ENCODE measurements around the gene RAB20. TPM values are rescaled to one million over a fixed set of nuclear protein-coding genes. Genes with fewer than 3 reads are reported as not detected.

RAB20 gene
- polyA plus RNA-seq, 1 experiment, result 2.2 TPM

DNA sequence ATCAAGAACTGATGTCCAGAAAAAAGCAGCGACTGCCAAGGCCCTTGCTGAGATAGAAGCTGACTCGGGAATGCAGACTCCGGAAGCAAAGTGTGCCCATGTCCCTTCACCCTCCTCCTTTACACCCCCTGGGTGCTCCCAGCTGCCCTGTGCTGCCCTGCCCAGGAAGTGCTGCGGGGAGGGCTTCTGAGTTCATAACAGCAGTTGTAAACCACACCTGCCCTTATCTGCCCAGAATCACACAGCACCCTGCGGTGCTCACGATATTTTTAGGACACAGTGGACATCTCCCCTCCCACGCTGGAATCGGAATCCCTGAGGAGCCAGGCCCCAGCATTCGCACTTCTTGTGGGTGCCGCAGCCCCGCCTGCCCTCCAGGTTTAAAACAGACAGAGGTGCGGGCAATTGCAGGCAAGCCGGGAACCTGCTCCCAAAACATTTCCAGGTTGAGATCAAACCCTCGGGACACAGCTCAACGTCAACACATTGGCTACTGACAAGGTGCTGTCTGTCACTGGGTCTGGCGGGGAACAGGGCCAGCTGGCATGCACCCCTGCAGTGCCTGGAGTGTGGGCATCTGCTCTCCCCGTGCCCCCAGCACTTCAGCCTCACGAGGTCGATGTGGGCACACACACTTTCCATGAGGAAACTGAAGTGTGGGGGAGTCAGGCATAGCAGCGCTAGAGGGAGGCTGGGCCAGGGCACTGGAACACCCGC, 36.8 kb downstream of the RAB20 start:
- CTCF ChIA-PET, result no interaction called here
- no peak overlapping the region for H3K4me3 ChIP-seq (ENCODE audit: low read depth, low read length)
- DNase-seq (ENCODE audit: low read depth, low spot score), result no peak
- POLR2A ChIA-PET, result no interaction called here
- TF ChIP-seq, protein P1, sequence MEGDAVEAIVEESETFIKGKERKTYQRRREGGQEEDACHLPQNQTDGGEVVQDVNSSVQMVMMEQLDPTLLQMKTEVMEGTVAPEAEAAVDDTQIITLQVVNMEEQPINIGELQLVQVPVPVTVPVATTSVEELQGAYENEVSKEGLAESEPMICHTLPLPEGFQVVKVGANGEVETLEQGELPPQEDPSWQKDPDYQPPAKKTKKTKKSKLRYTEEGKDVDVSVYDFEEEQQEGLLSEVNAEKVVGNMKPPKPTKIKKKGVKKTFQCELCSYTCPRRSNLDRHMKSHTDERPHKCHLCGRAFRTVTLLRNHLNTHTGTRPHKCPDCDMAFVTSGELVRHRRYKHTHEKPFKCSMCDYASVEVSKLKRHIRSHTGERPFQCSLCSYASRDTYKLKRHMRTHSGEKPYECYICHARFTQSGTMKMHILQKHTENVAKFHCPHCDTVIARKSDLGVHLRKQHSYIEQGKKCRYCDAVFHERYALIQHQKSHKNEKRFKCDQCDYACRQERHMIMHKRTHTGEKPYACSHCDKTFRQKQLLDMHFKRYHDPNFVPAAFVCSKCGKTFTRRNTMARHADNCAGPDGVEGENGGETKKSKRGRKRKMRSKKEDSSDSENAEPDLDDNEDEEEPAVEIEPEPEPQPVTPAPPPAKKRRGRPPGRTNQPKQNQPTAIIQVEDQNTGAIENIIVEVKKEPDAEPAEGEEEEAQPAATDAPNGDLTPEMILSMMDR (IDR thresholded peaks at IDR 0.05; ENCODE audit: low read depth, low read length), result no peak
- no peak overlapping the region for H3K27ac ChIP-seq (ENCODE audit: low read depth, low read length)
- no peaks in the 10 kb centered on the region for H3K9me3 ChIP-seq (ENCODE audit: control insufficient read depth, insufficient read depth, low read length)
- no peaks in the 10 kb centered on the region for H3K27me3 ChIP-seq (ENCODE audit: control insufficient read depth, insufficient read depth, low read length)

DNA sequence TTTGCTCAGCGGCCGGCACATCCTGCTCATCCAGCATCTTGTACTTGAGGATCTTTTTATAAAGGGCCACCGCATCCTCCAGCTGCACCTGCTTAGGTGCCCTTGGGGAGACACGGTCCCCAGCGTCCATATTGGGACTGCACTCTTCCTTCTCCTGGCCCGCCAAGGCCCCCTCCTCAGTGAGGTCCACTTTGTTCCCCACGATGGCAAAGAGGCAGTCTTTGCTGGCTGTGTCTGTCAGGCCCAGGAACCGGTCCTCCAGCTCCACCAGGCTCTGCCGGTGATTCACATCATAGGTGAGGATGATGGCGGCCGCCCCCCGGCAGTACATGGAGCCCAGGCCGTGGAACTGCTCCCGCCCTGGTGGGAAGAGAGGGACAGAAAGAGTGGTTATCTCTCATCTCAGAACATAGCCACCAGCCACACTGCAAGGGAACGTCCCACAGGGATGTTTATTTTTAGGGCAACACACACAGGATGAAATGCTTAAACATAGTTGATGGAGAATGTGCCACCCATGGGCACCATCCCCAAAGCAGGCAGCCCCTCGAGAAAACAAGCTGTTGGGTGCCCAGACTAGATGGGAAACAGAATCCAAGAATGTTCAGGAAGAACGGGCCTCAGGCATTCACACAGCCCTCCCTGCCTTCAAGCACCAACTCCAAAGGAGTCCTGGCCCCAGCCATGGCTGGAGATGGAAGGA, 37.5 kb downstream of the RAB20 start:
- TF ChIP-seq, protein P1 (IDR thresholded peaks at IDR 0.05; ENCODE audit: low read depth, low read length), result no peak
- Histone ChIP-seq H3K27me3 (ENCODE audit: control insufficient read depth, insufficient read depth, low read length) (no peaks in the 10 kb centered on the region), H3K27ac (ENCODE audit: low read depth, low read length) (no peak overlapping the region), H3K9me3 (ENCODE audit: control insufficient read depth, insufficient read depth, low read length) (no peaks in the 10 kb centered on the region), H3K4me3 (ENCODE audit: low read depth, low read length) (no peak overlapping the region)
- DNase-seq (ENCODE audit: low read depth, low spot score), result no peak
- CTCF ChIA-PET, result no interaction called here
- POLR2A ChIA-PET, result interaction anchor here (0.7 kb wide), 1 partner anchor 35 kb away, joined by 3 read pairs; no protein-coding TSS in a partner anchor

DNA sequence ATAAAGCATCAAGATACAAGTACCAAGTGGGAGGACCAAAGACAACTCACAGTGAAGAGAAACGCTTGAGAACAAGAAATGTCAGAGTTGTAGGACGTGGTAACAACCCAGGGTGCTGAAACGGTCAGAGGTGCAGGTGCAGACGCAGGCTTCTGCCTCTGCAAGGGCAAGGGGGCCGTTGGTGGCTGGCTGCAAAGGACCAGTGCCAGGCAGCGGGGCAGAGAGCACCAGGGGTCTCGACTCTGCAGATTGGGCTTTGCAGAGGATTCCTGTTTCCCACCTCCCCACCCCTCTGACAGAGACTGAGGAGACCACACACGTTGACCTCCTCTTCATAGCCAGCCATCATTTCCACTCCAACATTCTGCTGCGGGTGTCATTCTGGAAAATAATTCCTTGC, 38.3 kb downstream of the RAB20 start:
- DNase-seq (ENCODE audit: low read depth, low spot score), result no peak
- no peaks in the 10 kb centered on the region for H3K9me3 ChIP-seq (ENCODE audit: control insufficient read depth, insufficient read depth, low read length)
- H3K4me3 ChIP-seq (ENCODE audit: low read depth, low read length), result no peak overlapping the region
- TF ChIP-seq, protein P1 (IDR thresholded peaks at IDR 0.05; ENCODE audit: low read depth, low read length), result no peak
- no peak overlapping the region for H3K27ac ChIP-seq (ENCODE audit: low read depth, low read length)
- POLR2A ChIA-PET, result interaction anchor here (0.7 kb wide), 1 partner anchor 36 kb away, joined by 3 read pairs; no protein-coding TSS in a partner anchor
- no peaks in the 10 kb centered on the region for H3K27me3 ChIP-seq (ENCODE audit: control insufficient read depth, insufficient read depth, low read length)
- CTCF ChIA-PET, result no interaction called here

DNA sequence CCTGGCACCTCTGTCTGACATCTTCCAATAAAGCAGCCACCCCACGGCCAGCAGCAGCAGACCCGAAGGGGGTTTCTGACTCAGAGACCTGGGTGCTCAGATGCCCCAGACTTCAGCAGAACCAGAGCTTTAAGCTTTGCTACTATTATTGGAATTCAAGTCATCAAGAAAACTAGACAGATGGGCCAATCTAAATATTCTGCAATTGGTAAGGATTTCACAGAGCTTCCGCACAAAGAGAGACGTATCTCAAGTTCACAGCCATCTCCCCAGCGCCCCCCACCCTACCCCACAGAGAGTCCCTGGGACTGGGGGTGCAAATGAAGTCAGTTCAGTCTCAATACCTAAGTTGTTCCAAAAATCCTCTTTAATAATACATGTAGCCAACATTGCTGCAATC, 38.8 kb downstream of the RAB20 start:
- H3K9me3 ChIP-seq (ENCODE audit: control insufficient read depth, insufficient read depth, low read length), result no peaks in the 10 kb centered on the region
- ChIA-PET POLR2A (no interaction called here), CTCF (interaction anchor here (0.6 to 1.4 kb wide), 2 partner anchors 96 to 301 kb away, joined by 3 to 5 read pairs; no protein-coding TSS in a partner anchor)
- no peak for DNase-seq (ENCODE audit: low read depth, low spot score)
- H3K27ac ChIP-seq (ENCODE audit: low read depth, low read length), result no peak overlapping the region
- H3K4me3 ChIP-seq (ENCODE audit: low read depth, low read length), result no peak overlapping the region
- no peaks in the 10 kb centered on the region for H3K27me3 ChIP-seq (ENCODE audit: control insufficient read depth, insufficient read depth, low read length)
- TF ChIP-seq, protein P1 (IDR thresholded peaks at IDR 0.05; ENCODE audit: low read depth, low read length), result no peak

DNA sequence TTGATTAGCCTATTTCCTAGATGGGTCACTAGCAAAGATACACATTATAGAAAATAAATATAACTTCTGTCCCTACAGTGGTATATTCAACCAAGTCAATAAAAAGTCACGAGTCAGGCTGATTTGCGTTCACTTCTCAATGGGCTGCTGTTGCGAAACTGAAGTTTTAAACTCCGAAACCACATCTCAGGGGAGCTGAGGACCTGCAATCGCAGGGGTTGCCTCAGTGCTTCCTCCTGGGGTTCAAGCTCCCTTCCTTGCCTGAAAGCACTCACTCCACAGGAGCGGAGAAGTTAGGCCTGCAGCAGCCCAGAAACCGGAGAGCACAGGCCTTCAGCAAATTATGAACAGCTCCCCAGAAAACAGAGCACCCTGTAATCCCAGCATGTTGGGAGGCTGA, 39.6 kb downstream of the RAB20 start:
- CTCF ChIA-PET, result interaction anchor here (0.6 to 1.4 kb wide), 2 partner anchors 97 to 300 kb away, joined by 3 to 5 read pairs; no protein-coding TSS in a partner anchor

More for the DNA sequence above, 39.6 kb downstream of the RAB20 start:
- TF ChIP-seq, protein P1 (IDR thresholded peaks at IDR 0.05; ENCODE audit: low read depth, low read length), result no peak
- Histone ChIP-seq H3K4me3 (ENCODE audit: low read depth, low read length) (no peak overlapping the region), H3K9me3 (ENCODE audit: control insufficient read depth, insufficient read depth, low read length) (no peaks in the 10 kb centered on the region), H3K27me3 (ENCODE audit: control insufficient read depth, insufficient read depth, low read length) (no peaks in the 10 kb centered on the region), H3K27ac (ENCODE audit: low read depth, low read length) (no peak overlapping the region)
- no peak for DNase-seq (ENCODE audit: low read depth, low spot score)
- POLR2A ChIA-PET, result no interaction called here
